ENCODE results near the gene RGS3. TPM values are rescaled to one million over a fixed set of nuclear protein-coding genes. Genes with fewer than 3 reads are reported as not detected.

RGS3 gene
- polyA plus RNA-seq, 2 of the 4 experiments (the other 2 are of a cell fraction) = 19.6 to 22.9 TPM

DNA sequence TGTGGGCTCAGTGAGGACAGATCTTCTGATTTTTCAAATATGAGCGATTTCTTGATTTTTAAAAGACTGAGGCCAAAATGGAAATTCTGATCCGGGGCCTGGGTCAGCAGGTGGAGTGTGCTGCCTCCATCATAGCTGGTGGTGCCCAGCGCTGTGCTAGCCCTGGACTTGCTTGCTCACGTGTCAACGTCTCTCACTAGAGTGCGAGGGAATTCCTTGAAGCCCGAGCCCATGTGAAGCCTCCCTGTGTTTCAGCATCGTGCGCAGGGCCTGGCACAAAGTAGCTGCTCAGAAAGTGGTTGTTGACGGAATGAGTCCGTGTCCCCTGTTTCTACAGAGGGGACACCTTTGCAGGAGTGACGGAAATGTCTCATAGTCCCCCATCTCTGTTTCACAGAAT lies 50.5 kb downstream of the RGS3 start:
- 93% methylated on average over 12 of the region's 12 CpGs for WGBS (ENCODE audit: missing lambda C conversion rate)
- DNase-seq (ENCODE audit: low read depth in 1 of 2, low spot score in 1 of 2) = no peak
- no peak for FAIRE-seq
- Histone ChIP-seq H3K4me1 (peaks cover 24% of the 10 kb centered on the region), H3K4me2 (no peak overlapping the region), H3K27ac (no peak overlapping the region), H3K9me3 (no peaks in the 10 kb centered on the region), H3K4me3 (no peak overlapping the region)
- ChIA-PET POLR2A (no interaction called here), CTCF (interaction anchor here (0.8 to 1.7 kb wide), 5 partner anchors 18 to 141 kb away, joined by 3 to 7 read pairs (median 5); no protein-coding TSS in a partner anchor)
- no peak for ATAC-seq
- TF ChIP-seq CBX2 (IDR thresholded peaks at IDR 0.05; ENCODE audit: borderline replicate concordance, low read depth) (no peak), POLR2AphosphoS2 (conservative IDR thresholded peaks at IDR 0.05; ENCODE audit: low read length) (no peak), EHMT2 (IDR thresholded peaks at IDR 0.05; ENCODE audit: low read depth) (no peak), BHLHE40 (IDR thresholded peaks at IDR 0.05; ENCODE audit: low read depth, low read length) (no peak), RCOR1 (IDR thresholded peaks at IDR 0.05; ENCODE audit: low read depth, low read length) (no peak), POLR2A (IDR thresholded peaks at IDR 0.05; ENCODE audit: low read length) (no peak), SREBF2 (IDR thresholded peaks at IDR 0.05) (no peak)

DNA sequence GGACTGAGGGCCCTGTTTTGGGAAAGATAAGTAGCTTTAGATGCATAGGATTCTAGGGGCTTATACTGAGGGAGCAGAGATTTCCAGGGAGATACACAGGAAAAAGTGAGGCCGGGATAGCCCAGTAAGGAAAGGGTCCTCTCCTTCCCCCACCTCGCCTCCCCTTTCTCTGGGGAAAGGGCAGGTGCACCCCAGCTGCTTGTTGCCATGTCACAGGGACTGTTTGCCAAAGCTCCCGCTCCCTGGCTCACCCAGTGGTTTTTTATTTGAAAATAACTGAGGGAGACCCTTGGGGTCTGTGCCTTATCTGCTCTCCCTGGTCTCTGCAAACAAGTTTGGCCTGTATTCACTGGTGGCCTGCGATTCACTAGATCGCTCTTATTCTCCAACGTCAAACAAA lies 51.2 kb downstream of the RGS3 start:
- WGBS (ENCODE audit: missing lambda C conversion rate) = 89% methylated on average over 6 of the region's 6 CpGs
- TF ChIP-seq TP53 (CRISPR knock-in tag; IDR thresholded peaks at IDR 0.05) (no peak), ZC3H11A (IDR thresholded peaks at IDR 0.05) (no peak), ZNF302 (CRISPR knock-in tag; IDR thresholded peaks at IDR 0.05) (no peak), EHMT2 (IDR thresholded peaks at IDR 0.05; ENCODE audit: low read depth) (no peak), ZSCAN20 (CRISPR knock-in tag; IDR thresholded peaks at IDR 0.05) (no peak), POLR2A (IDR thresholded peaks at IDR 0.05; ENCODE audit: low read length) (no peak), MAZ (IDR thresholded peaks at IDR 0.05; ENCODE audit: borderline replicate concordance, low read depth, low read length) (no peak), HOXB13 (CRISPR knock-in tag; IDR thresholded peaks at IDR 0.05; ENCODE audit: low read depth) (no peak), HDAC2 (IDR thresholded peaks at IDR 0.05) (no peak), SREBF2 (IDR thresholded peaks at IDR 0.05) (no peak), MYC (IDR thresholded peaks at IDR 0.05; ENCODE audit: borderline replicate concordance, low read length) (no peak), ZFP36 (IDR thresholded peaks at IDR 0.05; ENCODE audit: borderline replicate concordance, partially characterized antibody) (no peak), POLR2AphosphoS2 (conservative IDR thresholded peaks at IDR 0.05; ENCODE audit: low read length) (no peak), HEYL (CRISPR knock-in tag; IDR thresholded peaks at IDR 0.05) (no peak)
- TF ChIP-seq, protein P1, sequence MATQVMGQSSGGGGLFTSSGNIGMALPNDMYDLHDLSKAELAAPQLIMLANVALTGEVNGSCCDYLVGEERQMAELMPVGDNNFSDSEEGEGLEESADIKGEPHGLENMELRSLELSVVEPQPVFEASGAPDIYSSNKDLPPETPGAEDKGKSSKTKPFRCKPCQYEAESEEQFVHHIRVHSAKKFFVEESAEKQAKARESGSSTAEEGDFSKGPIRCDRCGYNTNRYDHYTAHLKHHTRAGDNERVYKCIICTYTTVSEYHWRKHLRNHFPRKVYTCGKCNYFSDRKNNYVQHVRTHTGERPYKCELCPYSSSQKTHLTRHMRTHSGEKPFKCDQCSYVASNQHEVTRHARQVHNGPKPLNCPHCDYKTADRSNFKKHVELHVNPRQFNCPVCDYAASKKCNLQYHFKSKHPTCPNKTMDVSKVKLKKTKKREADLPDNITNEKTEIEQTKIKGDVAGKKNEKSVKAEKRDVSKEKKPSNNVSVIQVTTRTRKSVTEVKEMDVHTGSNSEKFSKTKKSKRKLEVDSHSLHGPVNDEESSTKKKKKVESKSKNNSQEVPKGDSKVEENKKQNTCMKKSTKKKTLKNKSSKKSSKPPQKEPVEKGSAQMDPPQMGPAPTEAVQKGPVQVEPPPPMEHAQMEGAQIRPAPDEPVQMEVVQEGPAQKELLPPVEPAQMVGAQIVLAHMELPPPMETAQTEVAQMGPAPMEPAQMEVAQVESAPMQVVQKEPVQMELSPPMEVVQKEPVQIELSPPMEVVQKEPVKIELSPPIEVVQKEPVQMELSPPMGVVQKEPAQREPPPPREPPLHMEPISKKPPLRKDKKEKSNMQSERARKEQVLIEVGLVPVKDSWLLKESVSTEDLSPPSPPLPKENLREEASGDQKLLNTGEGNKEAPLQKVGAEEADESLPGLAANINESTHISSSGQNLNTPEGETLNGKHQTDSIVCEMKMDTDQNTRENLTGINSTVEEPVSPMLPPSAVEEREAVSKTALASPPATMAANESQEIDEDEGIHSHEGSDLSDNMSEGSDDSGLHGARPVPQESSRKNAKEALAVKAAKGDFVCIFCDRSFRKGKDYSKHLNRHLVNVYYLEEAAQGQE (IDR thresholded peaks at IDR 0.05) = no peak
- TF ChIP-seq, protein P2, sequence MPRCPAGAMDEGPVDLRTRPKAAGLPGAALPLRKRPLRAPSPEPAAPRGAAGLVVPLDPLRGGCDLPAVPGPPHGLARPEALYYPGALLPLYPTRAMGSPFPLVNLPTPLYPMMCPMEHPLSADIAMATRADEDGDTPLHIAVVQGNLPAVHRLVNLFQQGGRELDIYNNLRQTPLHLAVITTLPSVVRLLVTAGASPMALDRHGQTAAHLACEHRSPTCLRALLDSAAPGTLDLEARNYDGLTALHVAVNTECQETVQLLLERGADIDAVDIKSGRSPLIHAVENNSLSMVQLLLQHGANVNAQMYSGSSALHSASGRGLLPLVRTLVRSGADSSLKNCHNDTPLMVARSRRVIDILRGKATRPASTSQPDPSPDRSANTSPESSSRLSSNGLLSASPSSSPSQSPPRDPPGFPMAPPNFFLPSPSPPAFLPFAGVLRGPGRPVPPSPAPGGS (IDR thresholded peaks at IDR 0.05) = no peak
- TF ChIP-seq, protein P3, sequence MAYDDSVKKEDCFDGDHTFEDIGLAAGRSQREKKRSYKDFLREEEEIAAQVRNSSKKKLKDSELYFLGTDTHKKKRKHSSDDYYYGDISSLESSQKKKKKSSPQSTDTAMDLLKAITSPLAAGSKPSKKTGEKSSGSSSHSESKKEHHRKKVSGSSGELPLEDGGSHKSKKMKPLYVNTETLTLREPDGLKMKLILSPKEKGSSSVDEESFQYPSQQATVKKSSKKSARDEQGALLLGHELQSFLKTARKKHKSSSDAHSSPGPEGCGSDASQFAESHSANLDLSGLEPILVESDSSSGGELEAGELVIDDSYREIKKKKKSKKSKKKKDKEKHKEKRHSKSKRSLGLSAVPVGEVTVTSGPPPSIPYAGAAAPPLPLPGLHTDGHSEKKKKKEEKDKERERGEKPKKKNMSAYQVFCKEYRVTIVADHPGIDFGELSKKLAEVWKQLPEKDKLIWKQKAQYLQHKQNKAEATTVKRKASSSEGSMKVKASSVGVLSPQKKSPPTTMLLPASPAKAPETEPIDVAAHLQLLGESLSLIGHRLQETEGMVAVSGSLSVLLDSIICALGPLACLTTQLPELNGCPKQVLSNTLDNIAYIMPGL (CRISPR knock-in tag; IDR thresholded peaks at IDR 0.05; ENCODE audit: borderline replicate concordance) = no peak
- ChIA-PET CTCF (interaction anchor here (0.8 to 3.5 kb wide), 5 partner anchors 18 to 140 kb away, joined by 3 to 17 read pairs (median 6); no protein-coding TSS in a partner anchor), POLR2A (no interaction called here)
- no peak overlapping the region for H3K4me2 ChIP-seq
- DNase-seq (ENCODE audit: low read depth in 1 of 2, low spot score in 1 of 2) (no peak), FAIRE-seq (no peak), ATAC-seq (no peak)
- H3K9me3 ChIP-seq = no peaks in the 10 kb centered on the region
- H3K27ac ChIP-seq = no peak overlapping the region
- peaks cover 30% of the 10 kb centered on the region for H3K4me1 ChIP-seq
- H3K4me3 ChIP-seq = no peak overlapping the region

Data from A549 (cell line).